ENCODE results near the gene HECTD4.
"Not testable (repeated sequence)": the region's sequence is repeated elsewhere in the genome, so short reads cannot be mapped to it uniquely, and the experiment has no call there.

HECTD4 gene

DNA sequence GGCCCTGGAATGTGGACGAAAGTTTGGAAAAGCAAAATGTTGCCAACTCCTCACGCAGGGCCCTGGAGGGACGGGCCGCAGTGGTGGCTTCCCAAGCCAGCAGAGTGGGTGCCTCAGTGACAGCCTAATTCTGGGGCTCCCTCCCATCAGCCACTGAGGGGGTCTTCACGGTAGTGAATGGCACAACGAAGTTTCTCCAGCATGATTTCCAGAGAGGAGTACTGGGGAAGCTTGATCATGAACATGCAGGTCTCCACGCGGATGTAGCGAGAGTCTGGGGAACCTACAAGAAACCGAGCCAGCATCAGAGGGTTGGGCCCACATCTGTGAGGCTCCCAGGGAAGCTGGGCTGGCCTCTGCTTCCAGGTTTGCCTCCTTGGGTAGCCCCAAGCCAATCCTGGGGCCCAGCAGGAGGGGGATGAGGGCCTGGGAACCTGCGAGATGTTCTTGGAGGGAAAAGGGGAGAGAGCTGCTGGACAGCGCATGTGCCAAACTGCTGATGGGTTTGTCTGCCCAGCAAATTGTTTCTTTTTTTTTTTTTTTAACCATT, 219.9 kb downstream of the HECTD4 start:
- DNase-seq (ENCODE audit: low spot score): no peak

GRCh38 chr12:112161711-112162110, 220.5 kb downstream of the HECTD4 start:
- DNase-seq (ENCODE audit: low spot score): no peak

DNA sequence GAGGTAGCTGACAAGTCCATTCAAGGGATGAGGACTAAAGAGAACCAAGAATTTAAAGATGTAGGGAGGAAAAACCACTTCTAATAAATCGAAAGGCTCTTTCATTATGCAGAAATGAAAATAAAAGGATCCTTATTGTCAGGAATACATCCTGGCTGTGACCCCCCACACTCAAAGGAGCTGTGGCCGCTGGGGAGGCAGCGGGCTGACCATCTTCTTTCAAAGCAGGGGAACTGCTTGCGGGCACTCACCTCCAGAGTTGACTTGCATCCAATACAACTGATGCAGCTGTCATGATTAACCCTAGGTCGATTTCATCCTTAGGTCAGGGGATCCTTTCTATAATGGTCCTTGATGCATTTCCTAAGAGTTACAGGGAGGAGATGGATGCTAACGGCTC, 221.6 kb downstream of the HECTD4 start:
- DNase-seq (ENCODE audit: low spot score): no peak

GRCh38 chr12:112159146-112159541, 223.1 kb downstream of the HECTD4 start:
- no peak for DNase-seq (ENCODE audit: low spot score)

DNA sequence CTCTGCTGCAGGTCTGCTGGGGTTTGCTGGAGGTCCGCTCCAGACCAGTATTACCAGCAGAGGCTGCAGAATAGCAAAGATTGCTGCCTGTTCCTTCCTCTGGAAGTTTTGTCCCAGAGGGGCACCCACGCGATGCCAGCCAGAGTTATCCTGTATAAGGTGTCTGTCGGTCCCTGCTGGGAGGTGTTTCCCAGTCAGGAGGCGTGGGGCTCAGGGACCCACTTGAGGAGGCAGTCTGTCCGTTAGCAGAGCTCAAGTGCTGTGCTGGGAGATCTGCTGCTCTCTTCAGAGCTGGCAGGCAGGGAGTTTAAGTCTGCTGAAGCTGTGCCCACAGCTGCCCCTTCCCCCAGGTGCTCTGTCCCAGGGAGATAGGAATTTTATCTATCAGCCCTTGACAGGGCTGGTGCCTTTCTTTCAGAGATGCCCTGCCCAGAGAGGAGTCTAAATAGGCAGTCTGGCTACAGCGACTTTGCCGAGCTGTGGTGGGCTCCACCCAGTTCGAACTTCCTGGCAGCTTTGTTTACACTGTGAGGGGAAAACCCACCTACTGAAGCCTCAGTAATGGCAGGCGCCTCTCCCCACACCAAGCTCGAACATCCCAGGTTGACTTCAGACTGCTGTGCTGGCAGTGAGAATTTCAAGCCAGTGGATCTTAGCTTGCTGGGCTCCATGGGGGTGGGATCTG, 223.6 kb downstream of the HECTD4 start:
- not testable (repeated sequence) for DNase-seq (ENCODE audit: low spot score)

DNA sequence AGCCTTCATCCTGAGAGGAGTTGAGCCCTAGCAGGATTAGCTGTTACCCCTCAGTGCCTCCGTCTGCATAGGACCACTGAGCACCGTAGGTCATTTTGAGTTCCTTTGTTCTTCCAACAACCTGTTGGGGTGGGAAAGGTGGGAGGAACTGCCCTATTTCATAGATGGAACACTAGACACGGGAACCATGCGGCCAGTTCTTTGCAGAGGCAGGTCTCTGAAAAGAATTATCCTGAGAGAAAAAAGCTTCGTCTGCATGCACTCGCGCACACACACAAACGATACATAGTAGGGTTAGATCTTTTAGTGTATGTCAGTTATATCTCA, 228.4 kb downstream of the HECTD4 start:
- DNase-seq (ENCODE audit: low spot score): no peak

GRCh38 chr12:112153181-112153892, 228.9 kb downstream of the HECTD4 start:
- no peak for DNase-seq (ENCODE audit: low spot score)

DNA sequence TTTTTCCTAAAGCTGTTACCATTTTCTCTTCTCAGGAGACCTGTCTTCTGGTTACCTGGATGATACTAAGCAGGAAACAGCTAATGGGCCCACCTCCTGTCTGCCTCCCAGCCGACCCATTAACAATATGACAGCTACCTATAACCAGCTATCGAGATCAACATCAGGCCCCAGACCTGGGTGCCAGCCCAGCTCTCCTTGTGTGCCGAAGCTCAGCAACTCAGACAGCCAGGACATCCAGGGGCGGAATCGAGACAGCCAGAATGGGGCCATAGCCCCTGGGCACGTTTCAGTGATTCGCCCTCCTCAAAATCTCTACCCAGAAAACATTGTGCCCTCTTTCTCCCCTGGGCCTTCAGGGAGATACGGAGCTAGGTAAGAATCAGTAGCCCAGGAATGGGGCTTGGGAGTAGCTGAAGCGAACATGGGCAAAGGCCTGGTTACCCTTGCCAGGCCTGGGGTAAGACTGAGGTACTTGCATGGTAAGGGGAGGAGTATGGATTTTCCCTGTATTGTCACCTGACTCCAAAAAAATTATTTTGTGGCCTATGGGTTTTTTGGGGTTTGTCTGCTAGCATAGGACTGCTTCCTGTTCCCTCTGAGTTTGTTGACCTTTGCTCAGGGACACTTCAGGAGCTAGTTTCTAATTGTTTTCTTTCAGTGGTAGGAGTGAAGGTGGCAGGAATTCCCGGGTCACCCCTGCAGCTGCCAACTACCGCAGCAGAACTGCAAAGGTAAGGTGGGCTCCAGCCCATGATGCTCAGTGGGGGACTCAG, 230.3 kb downstream of the HECTD4 start:
- DNase-seq (ENCODE audit: low spot score): no peak

- no peak for DNase-seq (ENCODE audit: low spot score)
Measured at GRCh38 chr12:112149596-112149995, 232.6 kb downstream of the HECTD4 start.

- DNase-seq (ENCODE audit: low spot score): no peak
Measured at GRCh38 chr12:112148031-112148513, 234.2 kb downstream of the HECTD4 start.

DNA sequence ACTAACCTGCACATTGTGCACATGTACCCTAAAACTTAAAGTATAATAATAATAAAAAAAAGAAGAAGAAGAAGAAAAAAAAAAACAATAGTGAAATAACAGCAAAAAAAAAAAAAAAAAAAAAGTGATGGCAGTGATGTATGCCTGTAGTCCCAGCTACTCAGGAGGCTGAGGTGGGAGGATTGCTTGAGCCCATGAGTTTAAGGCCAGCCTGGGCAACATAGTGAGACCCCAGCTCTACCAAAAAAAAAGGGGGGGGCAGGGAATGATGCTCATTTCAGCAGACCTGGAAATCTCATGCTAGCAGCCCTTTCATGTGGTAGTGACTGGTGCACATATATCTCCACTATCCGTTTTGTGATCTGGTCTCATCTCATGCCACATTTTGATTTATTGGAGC, 236.1 kb downstream of the HECTD4 start:
- no peak for DNase-seq (ENCODE audit: low spot score)

DNA sequence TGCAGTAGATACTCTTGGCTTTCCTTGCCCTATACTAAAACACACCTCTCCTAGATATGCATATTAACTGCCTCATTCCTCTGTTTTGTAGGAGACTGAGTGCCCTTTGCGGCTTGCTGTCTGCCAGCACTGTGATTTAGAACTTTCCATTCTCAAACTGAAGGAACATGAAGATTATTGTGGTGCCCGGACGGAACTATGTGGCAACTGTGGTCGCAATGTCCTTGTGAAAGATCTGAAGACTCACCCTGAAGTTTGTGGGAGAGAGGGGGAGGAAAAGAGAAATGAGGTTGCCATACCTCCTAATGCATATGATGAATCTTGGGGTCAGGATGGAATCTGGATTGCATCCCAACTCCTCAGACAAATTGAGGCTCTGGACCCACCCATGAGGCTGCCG, 241.5 kb downstream of the HECTD4 start:
- no peak for DNase-seq (ENCODE audit: low spot score)

- no peak for DNase-seq (ENCODE audit: low spot score)
Measured at GRCh38 chr12:112134731-112135130, 247.5 kb downstream of the HECTD4 start.

DNA sequence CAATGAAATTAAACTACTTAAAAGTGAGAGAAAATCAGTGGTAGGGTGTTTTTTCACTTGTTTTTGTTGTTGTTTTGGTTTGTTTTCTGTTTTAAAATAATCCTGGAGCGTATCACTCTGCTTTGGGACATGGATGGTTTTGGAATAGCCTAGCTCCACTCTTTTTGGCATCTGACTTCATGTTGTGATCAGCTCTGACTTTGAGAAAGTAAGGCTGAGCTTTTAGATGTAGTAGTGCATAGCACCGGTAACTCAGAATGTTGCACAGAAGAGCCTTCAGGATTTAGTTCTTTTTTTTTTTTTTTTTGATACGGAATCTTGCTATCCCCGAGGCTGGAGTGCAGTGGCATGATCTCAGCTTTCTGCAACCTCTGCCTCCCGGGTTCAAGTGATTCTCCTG, 248.8 kb downstream of the HECTD4 start:
- DNase-seq (ENCODE audit: low spot score): no peak

GRCh38 chr12:112131686-112132085, 250.5 kb downstream of the HECTD4 start:
- DNase-seq (ENCODE audit: low spot score): no peak

DNA sequence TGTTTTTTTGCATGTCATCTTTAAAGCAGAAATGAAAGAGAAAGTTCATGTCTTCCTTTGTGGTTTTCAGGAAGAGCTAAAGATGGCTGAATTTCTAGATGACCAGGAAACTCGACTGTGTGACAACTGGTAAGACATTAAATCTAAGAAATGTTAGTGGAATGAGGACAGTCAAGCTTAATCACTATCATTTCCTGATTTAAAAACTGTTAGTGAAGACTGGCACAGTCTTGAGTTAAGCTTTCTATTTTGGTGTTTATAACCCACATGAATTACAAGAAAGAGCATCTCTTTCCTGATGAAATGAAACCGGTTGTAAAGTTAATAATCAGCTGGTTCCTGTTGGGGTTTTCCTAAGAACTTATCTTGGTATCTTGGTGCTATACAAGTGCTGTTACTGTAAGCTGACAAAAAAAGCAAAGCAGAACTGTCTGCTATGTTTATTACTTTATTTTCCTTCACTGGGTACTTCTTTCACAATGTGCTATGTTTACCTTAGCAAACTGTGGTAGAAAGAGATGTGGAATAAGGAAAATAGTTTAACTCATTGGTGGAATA, 251.7 kb downstream of the HECTD4 start:
- no peak for DNase-seq (ENCODE audit: low spot score)

GRCh38 chr12:112126911-112127310, 255.3 kb downstream of the HECTD4 start:
- DNase-seq (ENCODE audit: low spot score): no peak

DNA sequence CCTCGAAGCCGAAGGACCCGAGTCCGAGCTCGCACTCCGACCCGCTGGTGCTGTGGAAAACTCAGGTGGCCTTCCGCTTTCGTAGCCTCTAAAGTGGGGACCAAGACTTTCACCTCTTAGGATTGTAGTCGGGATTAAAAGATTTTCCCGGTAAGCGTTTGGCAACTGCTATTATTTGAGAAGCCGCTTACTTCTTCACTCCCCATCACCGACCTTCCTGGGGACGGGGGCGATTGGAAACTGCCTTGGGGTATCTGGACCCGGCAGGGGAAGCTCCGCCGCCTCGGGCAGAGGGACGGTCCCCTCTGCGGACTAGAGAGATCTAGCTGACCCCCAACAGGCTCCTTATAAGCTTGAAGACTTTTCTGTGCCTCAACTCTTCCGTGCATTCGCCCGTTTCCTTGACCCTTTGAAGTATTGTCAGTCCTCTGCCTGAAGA, 256.2 kb downstream of the HECTD4 start:
- no peak for DNase-seq (ENCODE audit: low spot score)

DNA sequence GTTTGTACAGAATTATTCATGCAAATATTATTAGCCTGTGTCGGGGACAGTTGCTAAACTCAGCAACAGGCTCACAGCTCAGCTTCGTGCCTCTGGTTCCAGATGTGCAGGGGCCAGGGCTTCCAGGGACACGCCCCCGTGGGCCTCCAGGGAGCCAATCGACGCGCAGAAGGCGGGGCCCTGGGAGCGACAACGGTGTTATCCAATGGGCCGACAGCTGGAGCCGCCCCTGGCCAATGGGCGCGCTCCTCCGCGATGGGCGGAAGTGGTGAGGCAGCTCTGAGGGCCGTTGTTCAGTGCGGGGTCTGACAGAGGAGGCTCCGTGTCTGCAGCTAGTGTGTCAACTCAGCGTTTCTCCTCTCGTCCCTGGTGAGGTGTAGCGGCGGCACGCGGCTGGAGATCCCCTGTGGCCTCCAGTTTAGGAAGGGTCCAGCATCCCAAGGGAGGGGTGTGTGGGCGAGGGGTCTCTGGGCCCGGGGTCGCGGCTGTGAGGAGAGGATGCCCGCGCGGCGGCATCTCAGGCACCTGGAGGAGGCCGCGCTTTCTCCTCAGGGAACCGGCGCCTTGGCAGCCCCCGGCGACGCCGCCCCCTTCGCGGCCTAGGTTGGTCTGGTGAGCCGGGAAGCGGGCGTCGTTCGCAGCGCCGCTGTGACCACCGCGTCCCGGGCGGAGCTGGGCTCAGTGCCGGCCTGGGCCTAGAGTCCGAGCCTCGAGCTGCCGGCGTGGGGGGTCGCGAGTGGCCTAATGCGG, 256.8 kb downstream of the HECTD4 start, which contains the start of gene TRAFD1:
TSS of gene TRAFD1 (plus strand) at position 311 of the 750 bp plus-strand sequence. CDS start 4,963 bp downstream, outside the sequence.
- peak; percentile 96 for DNase-seq (ENCODE audit: low spot score)

GRCh38 chr12:112124918-112125249, 257.3 kb downstream of the HECTD4 start:
- no peak for DNase-seq (ENCODE audit: low spot score)
